Measurements from ENCODE around the gene OCEL1.

OCEL1 gene

DNA sequence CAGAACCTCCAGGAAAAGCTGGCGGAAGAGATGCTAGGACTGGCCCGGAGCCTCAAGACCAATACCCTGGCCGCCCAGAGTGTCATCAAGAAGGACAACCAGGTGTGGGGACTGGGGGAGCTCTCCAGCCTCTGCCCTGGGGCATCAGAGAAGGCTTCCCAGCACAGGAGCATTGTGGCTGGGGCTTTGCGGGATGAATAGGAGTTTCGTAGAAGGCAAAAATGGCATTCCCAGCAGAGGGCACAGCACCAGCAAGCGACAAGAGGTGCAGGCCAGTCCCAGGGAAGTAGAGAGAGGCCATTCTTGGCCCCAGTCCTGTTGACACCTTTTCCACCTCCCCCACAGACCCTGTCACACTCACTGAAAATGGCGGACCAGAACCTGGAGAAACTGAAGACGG is 6.7 kb upstream of the OCEL1 start:
- no peak overlapping the region for H3K4me3 ChIP-seq (ENCODE audit: low read length)
- H3K9me2 ChIP-seq (replicated peaks; ENCODE audit: control insufficient read depth, low read length), result no peaks in the 10 kb centered on the region
- no peaks in the 10 kb centered on the region for H4K20me1 ChIP-seq (ENCODE audit: control insufficient read depth, insufficient read depth, low read depth, low read length)
- H3K36me3 ChIP-seq (ENCODE audit: control insufficient read depth, low read length), result peaks cover 29% of the 10 kb centered on the region
- H3K4me1 ChIP-seq (ENCODE audit: control insufficient read depth, low read length), result peaks cover 20% of the 10 kb centered on the region
- peaks cover 7% of the 10 kb centered on the region for H3K79me2 ChIP-seq (ENCODE audit: control insufficient read depth, low read length)
- H3K27ac ChIP-seq (ENCODE audit: low read depth, low read length), result no peak overlapping the region
- no peaks in the 10 kb centered on the region for H3K9me3 ChIP-seq (ENCODE audit: control insufficient read depth, insufficient read depth, low read length)
- no peaks in the 10 kb centered on the region for H3K27me3 ChIP-seq (ENCODE audit: control insufficient read depth, low read length)
- TF ChIP-seq, protein P1, sequence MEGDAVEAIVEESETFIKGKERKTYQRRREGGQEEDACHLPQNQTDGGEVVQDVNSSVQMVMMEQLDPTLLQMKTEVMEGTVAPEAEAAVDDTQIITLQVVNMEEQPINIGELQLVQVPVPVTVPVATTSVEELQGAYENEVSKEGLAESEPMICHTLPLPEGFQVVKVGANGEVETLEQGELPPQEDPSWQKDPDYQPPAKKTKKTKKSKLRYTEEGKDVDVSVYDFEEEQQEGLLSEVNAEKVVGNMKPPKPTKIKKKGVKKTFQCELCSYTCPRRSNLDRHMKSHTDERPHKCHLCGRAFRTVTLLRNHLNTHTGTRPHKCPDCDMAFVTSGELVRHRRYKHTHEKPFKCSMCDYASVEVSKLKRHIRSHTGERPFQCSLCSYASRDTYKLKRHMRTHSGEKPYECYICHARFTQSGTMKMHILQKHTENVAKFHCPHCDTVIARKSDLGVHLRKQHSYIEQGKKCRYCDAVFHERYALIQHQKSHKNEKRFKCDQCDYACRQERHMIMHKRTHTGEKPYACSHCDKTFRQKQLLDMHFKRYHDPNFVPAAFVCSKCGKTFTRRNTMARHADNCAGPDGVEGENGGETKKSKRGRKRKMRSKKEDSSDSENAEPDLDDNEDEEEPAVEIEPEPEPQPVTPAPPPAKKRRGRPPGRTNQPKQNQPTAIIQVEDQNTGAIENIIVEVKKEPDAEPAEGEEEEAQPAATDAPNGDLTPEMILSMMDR (IDR thresholded peaks at IDR 0.05; ENCODE audit: low read depth, low read length, poor library complexity, severe bottlenecking), result no peak
- no peak for TF ChIP-seq EZH2phosphoT487 (IDR thresholded peaks at IDR 0.05; ENCODE audit: borderline replicate concordance, low read length)
- no peak overlapping the region for H3K4me2 ChIP-seq (ENCODE audit: low read length)
- peaks cover 15% of the 10 kb centered on the region for H3F3A ChIP-seq (ENCODE audit: control insufficient read depth, insufficient read depth)

DNA sequence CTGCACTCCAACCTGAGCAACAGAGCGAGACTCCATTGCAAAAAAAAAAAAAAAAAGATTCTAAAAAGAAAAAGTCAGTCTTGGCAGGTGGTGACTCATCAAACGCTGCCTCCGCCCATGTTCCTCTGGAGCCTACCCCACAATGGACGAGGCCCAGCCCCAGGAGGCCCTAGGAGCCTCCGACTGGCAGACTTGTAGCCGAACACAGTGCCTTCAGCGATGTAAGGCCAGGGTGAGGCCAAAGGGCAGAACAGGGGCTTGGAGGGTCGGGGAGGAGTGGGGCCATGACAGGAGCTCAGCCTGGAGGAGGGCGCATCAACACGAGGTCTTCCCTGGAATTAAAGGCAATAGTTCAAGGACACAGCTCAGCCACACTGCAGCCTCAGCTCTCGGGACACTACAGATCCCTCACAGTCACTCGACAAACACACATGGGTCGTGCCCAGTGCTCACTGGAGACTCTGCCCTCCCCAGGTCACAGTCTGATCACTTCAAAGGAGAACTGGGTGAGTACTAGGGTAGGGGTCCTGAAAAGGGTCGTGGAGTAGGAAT is 5.7 kb upstream of the OCEL1 start:
- Histone ChIP-seq H3K9me2 (replicated peaks; ENCODE audit: control insufficient read depth, low read length) (no peaks in the 10 kb centered on the region), H3K4me3 (ENCODE audit: low read length) (no peak overlapping the region), H3K4me1 (ENCODE audit: control insufficient read depth, low read length) (peaks cover 12% of the 10 kb centered on the region), H4K20me1 (ENCODE audit: control insufficient read depth, insufficient read depth, low read depth, low read length) (no peaks in the 10 kb centered on the region), H3K4me2 (ENCODE audit: low read length) (no peak overlapping the region), H3K27me3 (ENCODE audit: control insufficient read depth, low read length) (no peaks in the 10 kb centered on the region), H3K79me2 (ENCODE audit: control insufficient read depth, low read length) (peaks cover 3% of the 10 kb centered on the region), H3K9me3 (ENCODE audit: control insufficient read depth, insufficient read depth, low read length) (no peaks in the 10 kb centered on the region), H3K36me3 (ENCODE audit: control insufficient read depth, low read length) (peaks cover 24% of the 10 kb centered on the region), H3K27ac (ENCODE audit: low read depth, low read length) (no peak overlapping the region), H3F3A (ENCODE audit: control insufficient read depth, insufficient read depth) (peaks cover 15% of the 10 kb centered on the region)
- no peak for TF ChIP-seq EZH2phosphoT487 (IDR thresholded peaks at IDR 0.05; ENCODE audit: borderline replicate concordance, low read length)
- TF ChIP-seq, protein P1 (IDR thresholded peaks at IDR 0.05; ENCODE audit: low read depth, low read length, poor library complexity, severe bottlenecking), result no peak

DNA sequence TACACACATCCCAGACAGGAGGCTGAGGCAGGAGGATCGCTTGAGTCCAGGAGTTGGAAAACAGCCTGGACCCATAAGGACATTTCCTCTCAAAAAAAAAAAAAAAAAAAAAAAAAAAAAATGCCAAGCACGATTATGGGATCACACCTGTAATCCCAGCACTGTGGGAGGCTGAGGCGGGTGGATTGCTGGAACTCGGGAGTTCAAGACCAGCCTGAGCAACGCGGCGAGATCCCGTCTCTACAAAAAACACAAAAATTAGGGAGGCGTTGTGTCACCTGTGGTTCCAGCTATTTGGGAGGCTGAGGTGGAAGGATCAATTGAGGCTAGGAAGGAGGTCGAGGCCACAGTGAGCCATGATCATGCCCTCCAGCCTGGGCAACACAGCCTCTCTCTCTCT is 973 bp upstream of the OCEL1 start:
- no peaks in the 10 kb centered on the region for H3K9me3 ChIP-seq (ENCODE audit: control insufficient read depth, insufficient read depth, low read length)
- no peak overlapping the region for H3K4me3 ChIP-seq (ENCODE audit: low read length)
- no peaks in the 10 kb centered on the region for H4K20me1 ChIP-seq (ENCODE audit: control insufficient read depth, insufficient read depth, low read depth, low read length)
- no peak overlapping the region for H3K27ac ChIP-seq (ENCODE audit: low read depth, low read length)
- no peaks in the 10 kb centered on the region for H3K9me2 ChIP-seq (replicated peaks; ENCODE audit: control insufficient read depth, low read length)
- TF ChIP-seq EZH2phosphoT487 (IDR thresholded peaks at IDR 0.05; ENCODE audit: borderline replicate concordance, low read length), result no peak
- peaks cover 16% of the 10 kb centered on the region for H3F3A ChIP-seq (ENCODE audit: control insufficient read depth, insufficient read depth)
- H3K27me3 ChIP-seq (ENCODE audit: control insufficient read depth, low read length), result no peaks in the 10 kb centered on the region
- peaks cover 8% of the 10 kb centered on the region for H3K79me2 ChIP-seq (ENCODE audit: control insufficient read depth, low read length)
- H3K4me1 ChIP-seq (ENCODE audit: control insufficient read depth, low read length), result peaks cover 14% of the 10 kb centered on the region
- H3K36me3 ChIP-seq (ENCODE audit: control insufficient read depth, low read length), result peaks cover 12% of the 10 kb centered on the region
- H3K4me2 ChIP-seq (ENCODE audit: low read length), result no peak overlapping the region; the same call in 1 of the 2 replicates

DNA sequence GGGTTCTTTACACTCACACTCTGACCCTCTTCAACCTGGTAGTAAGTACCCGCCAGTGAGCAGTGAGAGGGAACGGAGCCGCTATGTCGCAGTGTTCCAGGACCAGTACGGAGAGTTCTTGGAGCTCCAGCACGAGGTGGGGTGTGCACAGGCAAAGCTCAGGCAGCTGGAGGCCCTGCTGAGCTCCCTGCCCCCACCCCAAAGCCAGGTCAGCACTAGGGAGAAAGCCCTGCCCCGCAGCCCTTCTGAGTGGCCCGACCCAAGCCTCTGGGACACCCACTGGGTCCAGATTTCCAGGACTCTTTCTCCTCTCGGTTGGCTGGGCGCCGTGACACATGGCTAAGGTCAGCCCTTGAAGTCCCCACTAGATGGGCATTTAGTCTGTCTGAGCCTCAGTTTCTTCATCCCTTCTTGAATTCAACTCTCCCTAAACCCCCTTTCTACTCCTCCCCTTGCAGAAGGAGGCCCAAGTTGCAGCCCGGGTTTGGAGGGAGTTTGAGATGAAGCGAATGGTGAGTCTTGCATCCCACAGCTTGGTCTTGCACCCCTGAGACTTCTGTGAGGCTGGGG is 1.9 kb downstream of the OCEL1 start:
- Histone ChIP-seq H3K27ac (ENCODE audit: low read depth, low read length) (no peak overlapping the region), H3K9me3 (ENCODE audit: control insufficient read depth, insufficient read depth, low read length) (no peaks in the 10 kb centered on the region), H3K4me1 (ENCODE audit: control insufficient read depth, low read length) (peaks cover 14% of the 10 kb centered on the region), H3K36me3 (ENCODE audit: control insufficient read depth, low read length) (peaks cover 36% of the 10 kb centered on the region), H3K27me3 (ENCODE audit: control insufficient read depth, low read length) (no peaks in the 10 kb centered on the region), H3K4me3 (ENCODE audit: low read length) (no peak overlapping the region; the same call in 1 of the 2 replicates), H3K4me2 (ENCODE audit: low read length) (peak overlapping the region; percentile 75), H3K79me2 (ENCODE audit: control insufficient read depth, low read length) (peaks cover 12% of the 10 kb centered on the region), H3K9me2 (replicated peaks; ENCODE audit: control insufficient read depth, low read length) (no peaks in the 10 kb centered on the region), H4K20me1 (ENCODE audit: control insufficient read depth, insufficient read depth, low read depth, low read length) (no peaks in the 10 kb centered on the region), H3F3A (ENCODE audit: control insufficient read depth, insufficient read depth) (peaks cover 14% of the 10 kb centered on the region)
- TF ChIP-seq, protein P1 (IDR thresholded peaks at IDR 0.05; ENCODE audit: low read depth, low read length, poor library complexity, severe bottlenecking), result no peak
- TF ChIP-seq EZH2phosphoT487 (IDR thresholded peaks at IDR 0.05; ENCODE audit: borderline replicate concordance, low read length), result no peak

Data from DOHH2 (cell line).